ENCODE measurements around the gene CAPS2. TPM values are rescaled to one million over a fixed set of nuclear protein-coding genes. Genes with fewer than 3 reads are reported as not detected.

Gene CAPS2
- total RNA-seq, 1 experiment from 2014 or later: 3.8 TPM

DNA sequence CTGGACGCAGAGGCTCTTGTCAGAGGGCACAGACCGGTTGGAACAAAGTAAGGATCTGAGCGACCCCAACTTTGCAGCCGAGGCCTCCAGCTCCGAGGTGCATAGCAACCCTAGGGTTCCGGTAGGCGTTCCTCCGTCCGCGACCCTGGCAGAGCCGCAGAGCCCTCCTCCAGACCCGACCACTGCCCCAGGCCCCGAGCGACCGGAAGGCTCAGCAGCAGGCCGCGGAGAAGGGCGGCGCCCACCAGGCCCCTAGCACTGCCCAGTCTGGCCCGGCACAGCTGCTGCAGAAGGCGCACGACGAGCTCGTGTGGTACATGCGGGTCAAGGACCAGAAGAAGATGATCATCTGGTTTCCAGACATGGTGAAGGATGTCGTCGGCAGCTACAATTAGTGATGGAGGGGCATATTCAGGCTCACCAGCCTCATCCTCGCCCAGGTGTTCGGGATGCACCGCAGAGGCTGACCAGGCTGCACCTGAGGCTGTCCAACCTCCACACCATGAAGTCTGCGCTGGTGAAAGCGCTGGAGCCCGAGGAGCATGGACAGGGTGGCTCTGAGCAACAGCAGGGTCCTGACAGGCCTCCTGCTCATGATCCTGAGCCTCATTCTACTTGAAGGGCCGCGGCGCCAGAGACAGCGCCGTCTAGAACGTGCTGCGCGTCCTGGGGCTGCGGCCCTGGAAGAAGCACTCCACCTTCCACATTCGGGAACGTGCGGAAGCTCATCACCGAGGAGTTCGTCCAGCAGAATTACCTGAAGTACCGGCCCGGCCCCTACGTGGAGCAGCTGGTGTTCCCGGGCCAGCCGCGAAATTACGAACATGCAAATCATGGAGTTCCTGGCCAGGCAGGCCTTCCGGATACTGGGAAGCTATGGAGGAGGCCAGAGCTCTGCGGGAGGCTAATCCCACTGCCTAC lies 24.5 kb downstream of the CAPS2 start:
- no peak for DNase-seq (ENCODE audit: low spot score)

GRCh38 chr12:75302781-75303180 lies 27.3 kb downstream of the CAPS2 start:
- no peak for DNase-seq (ENCODE audit: low spot score)

- DNase-seq (ENCODE audit: low spot score): no peak
These were observed 27.9 kb downstream of the CAPS2 start for GRCh38 chr12:75302225-75302624.

GRCh38 chr12:75294797-75295196 lies 35.3 kb downstream of the CAPS2 start:
- no peak for DNase-seq (ENCODE audit: low spot score)

- no peak for DNase-seq (ENCODE audit: low spot score)
These were observed 35.8 kb downstream of the CAPS2 start for GRCh38 chr12:75294336-75294735.

DNA sequence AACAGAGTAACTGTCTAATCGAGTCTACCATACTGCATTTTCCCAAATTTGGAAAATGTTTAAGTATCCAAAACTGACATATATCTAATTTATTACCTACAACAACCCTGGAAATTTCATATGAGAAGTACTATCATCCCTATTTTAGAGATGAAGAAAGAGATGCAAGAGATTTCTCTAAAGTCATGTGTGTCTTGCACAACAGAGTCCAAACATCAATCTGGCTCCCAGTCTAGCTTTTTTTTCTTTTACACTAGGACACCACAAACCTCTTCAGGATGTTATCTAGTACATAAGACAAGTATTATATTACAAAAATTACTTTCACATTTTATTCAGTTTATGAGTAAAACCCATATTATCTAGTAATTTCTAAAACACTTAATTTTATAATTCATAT lies 39.1 kb downstream of the CAPS2 start:
- no peak for DNase-seq (ENCODE audit: low spot score)

GRCh38 chr12:75289753-75290152 lies 40.4 kb downstream of the CAPS2 start:
- DNase-seq (ENCODE audit: low spot score): peak; percentile 14

DNA sequence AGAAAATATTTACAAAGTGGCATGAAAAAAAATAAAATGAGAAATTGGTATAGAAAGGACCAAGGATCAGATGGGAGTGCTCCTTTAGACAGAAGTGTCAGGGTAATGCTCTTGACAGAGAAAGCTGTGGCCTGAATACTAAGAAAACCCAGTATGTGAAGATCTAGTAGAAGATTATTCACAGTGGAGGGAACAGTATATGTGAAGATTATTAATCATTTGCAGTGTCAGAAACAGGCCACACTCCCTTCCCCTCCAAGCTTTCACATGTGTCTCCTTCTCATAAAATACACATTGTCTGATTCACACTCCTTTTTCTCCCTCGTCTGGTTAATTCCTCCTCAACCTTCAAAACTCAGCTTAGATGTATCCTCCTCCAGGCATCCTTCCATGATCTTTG lies 41.3 kb downstream of the CAPS2 start:
- DNase-seq (ENCODE audit: low spot score): no peak

GRCh38 chr12:75275702-75276101 lies 54.4 kb downstream of the CAPS2 start:
- DNase-seq (ENCODE audit: low spot score): no peak

DNA sequence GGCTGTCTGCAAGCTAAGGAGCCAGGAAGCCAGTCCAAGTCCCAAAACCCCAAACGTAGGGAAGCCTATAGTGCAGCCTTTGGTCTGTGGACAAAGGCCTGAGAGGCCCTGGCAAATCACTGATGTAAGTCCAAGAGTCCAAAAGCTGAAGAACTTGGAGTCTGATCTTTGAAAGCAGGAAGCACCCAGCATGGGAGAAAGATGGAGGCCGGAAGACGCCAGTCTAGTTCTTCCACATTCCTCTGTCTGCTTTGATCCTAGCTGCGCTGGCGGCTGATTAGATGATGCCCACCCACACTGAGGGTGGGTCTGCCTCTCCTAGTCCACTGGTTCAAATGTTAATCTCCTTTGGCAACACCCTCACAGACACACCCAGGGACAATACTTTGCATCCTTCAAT lies 58.5 kb downstream of the CAPS2 start:
- no peak for DNase-seq (ENCODE audit: low spot score)

- no peak for DNase-seq (ENCODE audit: low spot score)
These were observed 60.0 kb downstream of the CAPS2 start for GRCh38 chr12:75270157-75270556.

- no peak for DNase-seq (ENCODE audit: low spot score)
These were observed 60.9 kb downstream of the CAPS2 start for GRCh38 chr12:75269209-75269608.

DNA sequence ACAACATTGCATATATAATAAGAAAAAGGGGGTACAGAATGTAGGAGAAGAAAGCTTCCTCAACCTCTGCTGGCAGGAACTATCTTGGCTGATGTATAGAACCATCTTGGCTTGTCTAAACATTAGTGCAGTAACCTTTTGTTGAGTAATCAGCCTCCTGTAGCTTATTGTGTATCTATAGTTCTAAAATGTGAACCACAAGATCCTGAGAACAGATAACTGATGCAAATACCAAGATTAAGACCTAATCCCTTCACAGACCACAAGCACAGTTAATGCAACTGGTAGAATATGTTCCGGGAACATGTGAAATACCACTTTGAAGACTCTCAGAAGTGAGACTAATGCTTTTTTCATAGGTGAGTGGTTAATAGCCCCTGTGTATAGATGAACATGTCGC lies 69.8 kb downstream of the CAPS2 start:
- DNase-seq (ENCODE audit: low spot score): no peak

DNA sequence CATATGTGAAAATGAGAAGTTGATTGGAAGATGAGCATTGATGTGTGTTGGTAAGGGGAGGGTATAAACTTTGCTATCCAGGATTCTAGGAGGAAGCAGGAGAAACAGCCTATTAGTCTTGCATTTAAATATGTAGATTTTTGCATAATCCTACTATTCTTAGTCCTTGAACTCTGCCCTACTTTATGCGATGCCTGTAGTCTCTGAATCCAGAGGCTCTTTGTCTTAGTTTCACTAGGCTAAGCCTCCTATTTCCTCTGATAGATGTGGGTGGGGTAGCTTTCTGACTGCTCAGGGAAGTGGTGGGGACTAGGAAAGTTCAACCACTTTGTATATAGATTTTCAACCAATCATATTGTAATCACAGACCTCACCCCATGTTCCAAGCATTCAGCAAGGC lies 71.0 kb downstream of the CAPS2 start:
- no peak for DNase-seq (ENCODE audit: low spot score)

DNA sequence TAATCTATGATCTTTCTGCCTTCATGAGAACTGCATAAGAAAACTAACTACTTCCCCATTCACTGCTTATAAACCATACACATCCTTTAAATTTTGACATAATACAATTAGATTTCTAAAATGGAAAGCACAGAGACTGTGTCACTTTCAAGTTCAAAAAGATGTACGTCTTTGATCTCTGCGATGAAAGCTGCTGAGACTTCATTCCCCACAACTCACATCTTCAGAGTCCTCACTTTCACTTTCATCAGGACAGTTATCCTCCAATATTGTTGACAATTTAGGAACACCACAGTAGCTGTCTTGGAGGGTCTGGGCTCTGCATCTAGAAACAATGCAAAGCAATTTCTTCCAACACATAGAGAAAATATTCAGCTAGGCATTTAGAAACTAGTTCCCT lies 72.6 kb downstream of the CAPS2 start:
- DNase-seq (ENCODE audit: low spot score): no peak

DNA sequence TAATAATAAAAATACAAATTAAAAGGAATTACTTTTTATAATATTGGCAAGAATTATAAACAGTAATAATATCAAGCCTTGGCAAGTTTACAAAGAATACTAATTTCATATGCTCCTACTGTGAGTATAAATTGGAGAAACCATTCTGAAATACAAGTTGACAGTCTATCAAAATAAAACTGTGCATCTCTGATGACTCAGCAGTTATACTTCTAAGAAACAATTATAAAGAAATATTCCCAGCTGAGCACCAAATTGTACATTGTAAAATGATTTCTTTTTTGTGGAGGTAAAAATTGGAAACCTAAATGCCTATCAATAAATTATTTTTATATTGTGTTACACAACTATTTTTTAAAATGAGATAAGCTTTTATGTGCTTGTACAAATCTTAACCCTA lies 85.0 kb downstream of the CAPS2 start:
- DNase-seq (ENCODE audit: low spot score): no peak

- DNase-seq (ENCODE audit: low spot score): no peak
These were observed 90.1 kb downstream of the CAPS2 start for GRCh38 chr12:75239987-75240386.

DNA sequence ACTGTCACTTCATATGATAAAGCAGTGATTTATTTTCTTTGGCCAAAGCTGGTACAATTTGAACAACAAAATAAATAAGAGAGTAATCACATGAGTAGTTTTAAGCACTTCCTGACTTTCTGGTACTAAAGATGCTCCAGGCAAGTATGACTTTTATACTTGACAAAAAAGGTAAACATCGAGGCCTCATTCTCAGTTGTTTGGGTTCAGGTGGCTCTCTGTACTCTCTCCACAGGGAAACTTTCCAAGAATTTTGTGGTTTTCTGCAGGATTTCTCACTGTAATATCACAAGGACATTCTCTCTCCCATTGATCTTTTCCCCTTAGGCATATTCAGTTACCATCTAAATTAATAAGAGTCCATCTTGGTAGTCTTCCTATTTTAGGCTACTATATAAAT lies 93.9 kb downstream of the CAPS2 start:
- DNase-seq (ENCODE audit: low spot score): peak; percentile 49

GRCh38 chr12:75227132-75227531 lies 103.0 kb downstream of the CAPS2 start:
- no peak for DNase-seq (ENCODE audit: low spot score)

Other genes starting within 250 kb of the CAPS2 start
- gene KCNC2, start 120.5 kb downstream of the CAPS2 start, total RNA-seq (2014; rRNA removed; shearing (Covaris generic)): not detected in 2 replicates
- not detected in 2 replicates for gene GLIPR1L1, start 4.3 kb upstream of the CAPS2 start, total RNA-seq (2014; rRNA removed; shearing (Covaris generic))
- gene GLIPR1L2, start 60.8 kb upstream of the CAPS2 start, total RNA-seq (2014; rRNA removed; shearing (Covaris generic)): 0.24 and 0.76 TPM in 2 replicates
- 13.3 and 20.2 TPM in 2 replicates for gene GLIPR1, start 150.4 kb upstream of the CAPS2 start, total RNA-seq (2014; rRNA removed; shearing (Covaris generic))
- 56.5 and 64.7 TPM in 2 replicates for gene KRR1, start 181.3 kb upstream of the CAPS2 start, total RNA-seq (2014; rRNA removed; shearing (Covaris generic))

Data from A172 (cell line).